Fibroblast of villous mesenchyme (primary cell): ENCODE results near the gene ROR1. TPM values are rescaled to one million over a fixed set of nuclear protein-coding genes. Genes with fewer than 3 reads are reported as not detected.

Experiments used
- DNase-seq: peaks from one replicate; pipeline ENCODE4 v3.0.0-alpha.2; 2010; ENCODE audit warnings: low read depth
- H3K4me3 ChIP-seq: 2 replicates; pipeline ENCODE4 v1.5.1; 2011; ENCODE audit warnings: low read depth, mild to moderate bottlenecking, low read length
- CTCF ChIP-seq: IDR thresholded peaks from 2 replicates; pipeline ENCODE4 v1.5.1; 2012; ENCODE audit warnings: low read depth, mild to moderate bottlenecking, low read length; ENCODE audit not compliant: insufficient read depth
- total RNA-seq: library from RNA; depleted of rRNA; stranded (reverse); fragments of >200 nt; gene quantifications from 2 replicates; pipeline ENCODE4 v1.2.3, GENCODE V29; 2012

Gene ROR1
- total RNA-seq, 1 donor = 8.6 TPM

GRCh38 chr1:64005801-64006200 is 232.0 kb downstream of the ROR1 start:
- no peak for TF ChIP-seq CTCF
- DNase-seq = no peak
- no peak overlapping the region for H3K4me3 ChIP-seq

GRCh38 chr1:64006276-64007051 is 232.6 kb downstream of the ROR1 start:
- no peak for TF ChIP-seq CTCF
- no peak overlapping the region for H3K4me3 ChIP-seq
- peak; percentile 51 for DNase-seq

- TF ChIP-seq CTCF = no peak
- no peak overlapping the region for H3K4me3 ChIP-seq
- DNase-seq = no peak
Observed at GRCh38 chr1:64010316-64010715, 236.5 kb downstream of the ROR1 start.

- no peak for TF ChIP-seq CTCF
- no peak overlapping the region for H3K4me3 ChIP-seq
- DNase-seq = no peak
Observed at GRCh38 chr1:64013395-64013794, 239.6 kb downstream of the ROR1 start.

GRCh38 chr1:64019818-64020217 is 246.0 kb downstream of the ROR1 start:
- H3K4me3 ChIP-seq = peak overlapping the region; percentile 31
- TF ChIP-seq CTCF = no peak
- DNase-seq = peak; percentile 78

- H3K4me3 ChIP-seq = no peak overlapping the region
- TF ChIP-seq CTCF = no peak
- no peak for DNase-seq
Observed at GRCh38 chr1:64021066-64021465, 247.2 kb downstream of the ROR1 start.

GRCh38 chr1:64025051-64025450 is 251.2 kb downstream of the ROR1 start:
- no peak overlapping the region for H3K4me3 ChIP-seq
- DNase-seq = no peak
- no peak for TF ChIP-seq CTCF
